NCI-H128 (cell line): ENCODE results near the gene DDOST.
"Not testable (repeated sequence)": the region's sequence is repeated elsewhere in the genome, so short reads cannot be mapped to it uniquely, and the experiment has no call there.

ENCODE experiments used
- DNase-seq: peaks from one replicate; lab custom pipeline; 2025; ENCODE audit not compliant: unreplicated experiment; lab: John Stamatoyannopoulos, UW

Gene DDOST

GRCh38 chr1:20626524-20626923 is 34.6 kb downstream of the DDOST start:
- no peak for DNase-seq

DNA sequence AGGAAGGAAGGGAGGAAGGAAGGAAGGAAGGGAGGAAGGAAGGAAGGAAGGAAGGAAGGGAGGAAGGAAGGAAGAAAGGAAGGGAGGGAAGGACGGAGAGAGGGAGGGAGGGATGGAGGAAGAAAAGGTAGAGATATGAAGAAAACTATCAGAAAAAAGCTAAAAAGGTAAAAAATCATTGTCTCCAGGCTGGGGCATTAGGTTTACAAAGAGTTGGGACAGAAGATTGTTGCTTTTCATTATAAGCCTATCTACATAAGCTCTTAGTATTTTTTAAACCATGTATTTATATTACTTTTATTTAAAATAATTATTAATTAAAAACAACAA is 35.1 kb downstream of the DDOST start:
- DNase-seq: no peak

DNA sequence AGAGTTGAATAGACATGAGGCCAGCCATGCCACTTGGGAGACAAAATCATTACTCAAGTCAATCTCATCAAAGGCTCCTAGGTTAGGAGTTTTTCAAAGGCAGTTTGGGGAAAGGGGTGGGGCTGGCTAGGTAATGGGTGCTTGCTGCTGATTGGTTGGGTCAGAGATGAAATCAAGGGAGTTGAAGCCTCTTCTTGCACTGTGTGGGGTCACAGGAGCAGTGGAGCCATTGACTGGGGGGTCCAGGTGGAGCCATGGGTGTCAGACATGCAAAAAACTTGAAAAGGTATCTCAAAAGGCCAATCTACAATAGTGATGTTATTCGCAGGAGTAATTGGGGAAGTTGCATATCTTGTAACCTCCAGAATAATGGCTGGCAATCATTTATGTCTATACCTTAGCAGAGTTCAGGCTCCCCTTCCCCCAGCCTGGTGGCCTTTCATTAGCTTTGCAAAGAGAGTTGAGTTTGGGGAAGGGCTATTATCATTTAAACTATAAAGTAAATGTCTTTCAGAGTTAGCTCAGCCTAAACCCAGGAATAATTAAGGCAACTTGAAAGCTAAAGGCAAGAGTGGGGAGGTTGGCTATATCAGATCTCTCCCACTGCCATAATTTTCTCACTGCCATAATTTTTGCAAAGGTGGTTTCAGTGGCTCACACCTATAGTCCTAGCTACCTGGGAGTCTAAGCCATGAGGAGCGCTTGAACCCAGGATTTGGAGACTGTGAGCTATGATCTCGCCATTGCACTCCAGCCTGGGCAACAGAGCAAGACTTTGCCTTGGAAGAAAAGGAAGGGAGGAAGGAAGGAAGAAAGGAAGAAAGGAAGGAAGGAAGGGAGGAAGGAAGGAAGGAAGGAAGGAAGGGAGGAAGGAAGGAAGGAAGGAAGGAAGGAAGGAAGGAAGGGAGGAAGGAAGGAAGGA is 35.7 kb downstream of the DDOST start:
- DNase-seq: no peak

GRCh38 chr1:20624709-20625108 is 36.5 kb downstream of the DDOST start:
- no peak for DNase-seq

- no peak for DNase-seq
Measured at GRCh38 chr1:20621012-20621411, 40.2 kb downstream of the DDOST start.

DNA sequence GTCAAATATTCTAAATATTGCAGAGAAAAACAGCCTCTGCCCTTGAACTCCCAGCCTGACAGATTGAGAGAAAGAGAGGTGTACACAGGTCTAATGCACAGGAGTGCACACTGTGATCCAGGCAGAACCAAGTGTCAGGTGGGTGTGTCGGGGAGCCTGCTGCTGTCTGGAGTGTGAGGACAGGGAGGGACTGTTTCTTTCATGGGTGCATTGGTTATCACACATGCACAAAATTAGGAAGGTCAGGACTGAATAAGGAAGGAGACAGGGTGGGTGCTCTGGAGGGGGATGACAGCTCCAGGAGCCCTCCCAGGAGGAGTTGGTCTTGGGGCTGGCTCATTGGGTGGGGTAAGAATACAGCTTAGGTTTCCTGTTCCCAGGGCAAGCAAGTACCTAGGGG is 41.2 kb downstream of the DDOST start:
- no peak for DNase-seq

GRCh38 chr1:20618550-20618949 is 42.6 kb downstream of the DDOST start:
- DNase-seq: no peak

GRCh38 chr1:20616847-20617487 is 44.2 kb downstream of the DDOST start:
- DNase-seq: no peak

- DNase-seq: no peak
Measured at GRCh38 chr1:20615946-20616846, 45.0 kb downstream of the DDOST start.

DNA sequence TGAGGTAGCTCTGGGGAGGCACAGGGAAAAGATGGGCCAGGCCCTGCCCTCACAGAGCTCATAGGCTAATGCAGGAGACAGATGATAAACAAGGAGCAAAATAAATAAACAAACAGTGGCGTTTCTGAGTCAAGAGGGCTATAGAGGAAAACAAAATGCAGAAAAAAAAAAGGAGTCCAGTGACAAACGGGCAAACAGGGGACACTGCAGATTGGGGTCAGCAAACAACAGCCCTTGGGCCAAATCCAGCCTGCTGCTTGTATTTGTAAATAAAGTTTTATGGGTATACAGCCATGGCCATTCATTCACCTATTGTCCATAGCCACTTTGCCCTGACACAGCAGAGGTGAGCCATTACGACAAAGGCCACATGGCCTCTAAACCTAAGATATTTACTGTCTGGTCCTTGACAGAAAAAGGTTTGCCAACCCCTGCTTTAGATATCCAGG is 47.0 kb downstream of the DDOST start:
- DNase-seq: no peak

DNA sequence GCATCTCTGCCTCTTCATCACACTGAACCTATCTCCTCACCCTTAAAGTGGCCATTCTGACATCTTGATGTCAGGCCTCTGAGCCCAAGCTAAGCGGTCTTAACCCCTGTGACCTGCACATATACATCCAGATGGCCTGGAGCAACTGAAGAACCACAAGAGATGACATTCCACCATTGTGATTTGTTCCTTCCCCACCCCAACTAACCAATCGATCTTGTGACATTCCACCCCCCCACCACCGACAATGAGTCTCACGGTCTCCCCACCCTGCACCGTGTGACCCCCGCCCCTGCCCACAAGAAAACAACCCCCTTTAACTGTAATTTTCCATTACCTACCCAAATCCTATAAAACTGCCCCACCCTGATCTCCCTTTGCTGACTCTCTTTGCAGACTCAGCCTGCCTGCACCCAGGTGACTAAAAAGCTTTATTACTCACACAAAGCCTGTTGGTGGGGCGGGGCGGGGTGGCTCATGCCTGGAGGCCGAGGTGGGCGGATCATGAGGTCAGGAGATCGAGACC is 48.9 kb downstream of the DDOST start:
- no peak for DNase-seq

DNA sequence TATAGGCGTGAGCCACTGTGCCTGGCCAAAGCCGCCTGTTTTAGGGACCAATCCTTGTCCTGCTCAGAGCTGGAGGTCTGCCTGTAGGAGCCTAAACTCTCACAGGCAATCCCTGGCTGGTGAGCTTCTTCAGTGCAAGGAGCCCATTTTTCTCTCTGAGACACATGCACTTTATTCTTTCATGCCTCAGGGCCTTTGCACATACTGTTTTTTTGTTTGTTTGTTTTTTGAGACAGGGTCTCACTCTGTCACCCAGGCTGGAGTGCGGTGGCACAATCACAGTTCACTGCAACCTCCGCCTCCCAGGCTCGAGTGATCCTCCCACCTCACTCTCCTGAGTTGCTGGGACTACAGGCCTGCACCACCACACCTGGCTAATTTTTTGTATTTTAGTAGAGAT is 49.5 kb downstream of the DDOST start:
- no peak for DNase-seq

- DNase-seq: no peak
Measured at GRCh38 chr1:20610970-20611369, 50.2 kb downstream of the DDOST start.

- no peak for DNase-seq
Measured at GRCh38 chr1:20609541-20609940, 51.6 kb downstream of the DDOST start.

DNA sequence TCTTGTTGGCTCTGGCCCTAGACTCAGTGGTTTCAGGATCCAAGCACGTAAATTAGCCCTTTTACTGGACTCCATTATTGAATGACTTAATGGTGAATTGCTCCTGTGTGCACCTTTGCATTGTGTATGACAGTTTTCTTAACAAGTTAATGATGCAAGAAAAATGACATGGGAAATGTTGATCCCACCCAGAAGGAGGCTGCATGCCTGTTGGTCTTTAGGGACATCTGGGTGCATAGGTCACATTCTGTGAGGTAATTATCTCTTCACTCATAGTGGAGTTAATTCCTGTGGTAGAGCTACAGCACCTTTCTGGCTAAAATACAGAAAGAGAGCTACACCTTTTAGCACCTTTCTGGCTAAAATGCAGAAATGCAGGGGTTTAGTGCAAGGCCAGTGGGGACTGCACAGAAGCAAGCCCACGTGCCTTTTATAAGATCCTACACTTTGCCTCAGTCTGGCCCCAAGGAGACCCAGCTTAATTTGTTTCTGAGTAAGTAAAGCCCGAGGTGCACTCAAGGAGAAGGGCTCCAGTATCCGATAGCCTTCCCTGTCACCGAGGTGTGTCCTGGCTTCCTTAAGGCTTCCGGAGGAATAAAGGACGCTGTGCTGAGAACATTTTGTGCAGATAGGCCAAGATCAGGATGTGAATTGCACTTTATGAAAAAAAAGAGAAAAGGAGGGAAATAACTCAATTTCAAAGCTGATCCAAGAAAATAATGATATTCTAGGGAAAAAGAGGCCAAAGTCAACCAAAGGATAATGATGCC is 54.2 kb downstream of the DDOST start:
- DNase-seq: not testable (repeated sequence)

GRCh38 chr1:20604678-20605077 is 56.5 kb downstream of the DDOST start:
- DNase-seq: no peak

DNA sequence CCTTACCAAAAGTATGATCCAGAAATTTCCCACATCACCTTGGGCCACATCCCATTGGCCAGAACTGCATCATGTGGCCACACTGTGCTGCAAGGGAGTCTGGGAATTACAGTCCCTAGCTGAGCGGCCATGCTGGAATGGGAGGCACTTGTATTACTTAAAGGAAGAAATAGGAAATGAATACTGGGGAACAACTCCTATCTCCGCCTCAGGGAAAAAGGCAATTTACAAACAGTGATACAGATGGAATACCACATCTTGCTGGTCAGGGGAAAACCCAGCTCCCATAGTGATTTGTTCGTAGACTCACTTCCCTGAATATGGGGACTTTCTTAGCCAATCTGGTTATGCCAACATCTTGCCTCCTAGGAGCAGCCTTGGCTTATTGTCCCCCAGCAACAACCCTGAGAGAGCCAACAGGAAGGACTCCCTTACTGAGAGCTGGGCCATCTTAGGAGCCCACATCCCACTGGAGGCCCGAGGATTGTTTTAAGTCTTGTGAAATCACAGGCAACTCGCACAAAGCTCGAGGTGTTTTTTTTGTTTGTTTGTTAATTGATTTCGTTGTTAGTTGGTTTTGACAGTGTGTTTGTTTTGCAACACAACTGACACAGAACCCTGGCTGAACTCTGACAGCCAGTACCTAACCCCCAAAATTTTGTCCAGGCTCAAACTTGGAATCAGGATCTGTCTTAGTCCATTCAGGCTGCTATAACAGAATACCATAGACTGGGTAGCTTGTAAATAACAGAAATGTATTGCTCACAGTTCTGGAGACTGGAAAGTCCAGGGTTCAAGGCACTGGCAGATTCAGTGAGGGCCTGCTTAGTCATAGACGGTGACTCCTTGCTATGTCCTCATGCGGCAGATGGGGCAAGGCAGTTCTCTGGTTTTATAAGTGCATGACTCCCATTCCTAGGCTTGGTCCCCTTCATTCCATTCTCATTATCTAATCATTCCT is 57.4 kb downstream of the DDOST start:
- DNase-seq: no peak

- no peak for DNase-seq
Measured at GRCh38 chr1:20602851-20603450, 58.2 kb downstream of the DDOST start.
